ENCODE measurements around the gene MYADML2.

MYADML2 gene

GRCh38 chr17:81957691-81958432 lies 10.8 kb upstream of the MYADML2 start:
- Histone ChIP-seq H3K36me3 (no peaks in the 10 kb centered on the region), H3K27me3 (peaks cover 10 to 92% of the 10 kb centered on the region in 2 donors), H3K27ac (no peak overlapping the region), H3K4me1 (peaks cover 0 to 29% (median 21%) of the 10 kb centered on the region in 4 donors), H3K4me3 (no peak overlapping the region), H3K9me3 (no peaks in the 10 kb centered on the region)
- intact Hi-C loops (cut with DNase I; ENCODE audit: low total_unique reads): loop anchor here (2.0 kb wide), 1 partner anchor 63 kb away; no protein-coding TSS in a partner anchor
- TF ChIP-seq, protein P1, sequence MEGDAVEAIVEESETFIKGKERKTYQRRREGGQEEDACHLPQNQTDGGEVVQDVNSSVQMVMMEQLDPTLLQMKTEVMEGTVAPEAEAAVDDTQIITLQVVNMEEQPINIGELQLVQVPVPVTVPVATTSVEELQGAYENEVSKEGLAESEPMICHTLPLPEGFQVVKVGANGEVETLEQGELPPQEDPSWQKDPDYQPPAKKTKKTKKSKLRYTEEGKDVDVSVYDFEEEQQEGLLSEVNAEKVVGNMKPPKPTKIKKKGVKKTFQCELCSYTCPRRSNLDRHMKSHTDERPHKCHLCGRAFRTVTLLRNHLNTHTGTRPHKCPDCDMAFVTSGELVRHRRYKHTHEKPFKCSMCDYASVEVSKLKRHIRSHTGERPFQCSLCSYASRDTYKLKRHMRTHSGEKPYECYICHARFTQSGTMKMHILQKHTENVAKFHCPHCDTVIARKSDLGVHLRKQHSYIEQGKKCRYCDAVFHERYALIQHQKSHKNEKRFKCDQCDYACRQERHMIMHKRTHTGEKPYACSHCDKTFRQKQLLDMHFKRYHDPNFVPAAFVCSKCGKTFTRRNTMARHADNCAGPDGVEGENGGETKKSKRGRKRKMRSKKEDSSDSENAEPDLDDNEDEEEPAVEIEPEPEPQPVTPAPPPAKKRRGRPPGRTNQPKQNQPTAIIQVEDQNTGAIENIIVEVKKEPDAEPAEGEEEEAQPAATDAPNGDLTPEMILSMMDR (IDR thresholded peaks at IDR 0.05): no peak
- no peak for DNase-seq

GRCh38 chr17:81956607-81957589 lies 9.9 kb upstream of the MYADML2 start:
- DNase-seq: no peak
- TF ChIP-seq, protein P1 (IDR thresholded peaks at IDR 0.05): no peak

GRCh38 chr17:81955756-81956544 lies 8.9 kb upstream of the MYADML2 start:
- TF ChIP-seq, protein P1 (IDR thresholded peaks at IDR 0.05): no peak
- Histone ChIP-seq H3K27ac (no peak overlapping the region), H3K4me1 (peaks cover 0 to 20% (median 14%) of the 10 kb centered on the region in 4 donors), H3K9me3 (no peaks in the 10 kb centered on the region), H3K36me3 (no peaks in the 10 kb centered on the region), H3K27me3 (peaks cover 5 to 79% of the 10 kb centered on the region in 2 donors), H3K4me3 (no peak overlapping the region)
- no peak for DNase-seq
- intact Hi-C loops (cut with DNase I; ENCODE audit: low total_unique reads): no loop called here

More at GRCh38 chr17:81956607-81957589, 9.9 kb upstream of the MYADML2 start:
- Histone ChIP-seq H3K4me1 (peaks cover 0 to 28% (median 21%) of the 10 kb centered on the region in 4 donors), H3K36me3 (no peaks in the 10 kb centered on the region), H3K27ac (no peak overlapping the region), H3K27me3 (peaks cover 9 to 87% of the 10 kb centered on the region in 2 donors), H3K4me3 (no peak overlapping the region), H3K9me3 (no peaks in the 10 kb centered on the region)
- intact Hi-C loops (cut with DNase I; ENCODE audit: low total_unique reads): no loop called here

GRCh38 chr17:81955058-81955681 lies 8.1 kb upstream of the MYADML2 start:
- H3K27me3 ChIP-seq: peaks cover 5 to 71% of the 10 kb centered on the region in 2 donors
- H3K4me3 ChIP-seq: no peak overlapping the region
- DNase-seq: no peak
- peaks cover 0 to 14% (median 9%) of the 10 kb centered on the region in 4 donors for H3K4me1 ChIP-seq
- no peak overlapping the region for H3K27ac ChIP-seq
- H3K9me3 ChIP-seq: no peaks in the 10 kb centered on the region
- TF ChIP-seq, protein P1 (IDR thresholded peaks at IDR 0.05): no peak
- no peaks in the 10 kb centered on the region for H3K36me3 ChIP-seq
- intact Hi-C loops (cut with DNase I; ENCODE audit: low total_unique reads): no loop called here
